ENCODE measurements around the gene VPS8.

The VPS8 gene

GRCh38 chr3:185041540-185041939, 229.6 kb downstream of the VPS8 start:
- ChIA-PET CTCF (no interaction called here), POLR2A (no interaction called here)
- Histone ChIP-seq H3K36me3 (ENCODE audit: control insufficient read depth in 2 of 2, insufficient read depth in 1 of 2, low read length in 2 of 2) (no peaks in the 10 kb centered on the region), H3K4me3 (ENCODE audit: low read depth, low read length) (no peak overlapping the region), H3K4me1 (ENCODE audit: control insufficient read depth, insufficient read depth, low read length) (no peaks in the 10 kb centered on the region), H3K9me3 (ENCODE audit: control insufficient read depth, insufficient read depth, low read depth, low read length) (no peaks in the 10 kb centered on the region), H3K27ac (ENCODE audit: extremely low read depth, low read depth, low read length) (no peak overlapping the region)
- TF ChIP-seq ZNF777 (tag by site-specific recombination; IDR thresholded peaks at IDR 0.05; ENCODE audit: borderline replicate concordance) (no peak), ZNF362 (tag by site-specific recombination; IDR thresholded peaks at IDR 0.05) (no peak), PRDM10 (tag by site-specific recombination; IDR thresholded peaks at IDR 0.05) (no peak), ZNF626 (tag by site-specific recombination; IDR thresholded peaks at IDR 0.05) (no peak), KLF10 (tag by site-specific recombination; IDR thresholded peaks at IDR 0.05) (no peak), OVOL3 (tag by site-specific recombination; IDR thresholded peaks at IDR 0.05) (no peak), ZNF18 (tag by site-specific recombination; IDR thresholded peaks at IDR 0.05) (no peak), ZNF624 (tag by site-specific recombination; IDR thresholded peaks at IDR 0.05) (no peak), ZNF473 (tag by site-specific recombination; IDR thresholded peaks at IDR 0.05) (no peak), ZBTB7A (tag by site-specific recombination; IDR thresholded peaks at IDR 0.05; ENCODE audit: low read depth) (no peak), ZNF221 (tag by site-specific recombination; IDR thresholded peaks at IDR 0.05; ENCODE audit: borderline replicate concordance) (no peak), ZNF785 (tag by site-specific recombination; IDR thresholded peaks at IDR 0.05) (no peak), GFI1B (tag by site-specific recombination; IDR thresholded peaks at IDR 0.05) (no peak), ZBTB48 (tag by site-specific recombination; IDR thresholded peaks at IDR 0.05) (no peak)

GRCh38 chr3:185042312-185043050, 230.5 kb downstream of the VPS8 start:
- H3K9me3 ChIP-seq (ENCODE audit: control insufficient read depth, insufficient read depth, low read depth, low read length), result no peaks in the 10 kb centered on the region
- no peak overlapping the region for H3K4me3 ChIP-seq (ENCODE audit: low read depth, low read length)
- no peak overlapping the region for H3K27ac ChIP-seq (ENCODE audit: extremely low read depth, low read depth, low read length)
- ChIA-PET POLR2A (no interaction called here), CTCF (no interaction called here)
- no peak for TF ChIP-seq ZNF114 (tag by site-specific recombination; IDR thresholded peaks at IDR 0.05)
- TF ChIP-seq ZNF558 (tag by site-specific recombination; IDR thresholded peaks at IDR 0.05), result no peak
- no peak for TF ChIP-seq EGR2 (tag by site-specific recombination; IDR thresholded peaks at IDR 0.05; ENCODE audit: low read depth)
- TF ChIP-seq ZNF175 (tag by site-specific recombination; IDR thresholded peaks at IDR 0.05), result no peak
- no peaks in the 10 kb centered on the region for H3K36me3 ChIP-seq (ENCODE audit: control insufficient read depth in 2 of 2, insufficient read depth in 1 of 2, low read length in 2 of 2)
- no peaks in the 10 kb centered on the region for H3K4me1 ChIP-seq (ENCODE audit: control insufficient read depth, insufficient read depth, low read length)

Data from HEK293 (cell line).